Measurements from ENCODE around the gene CPT2.
"Not testable (repeated sequence)": the region's sequence is repeated elsewhere in the genome, so short reads cannot be mapped to it uniquely, and the experiment has no call there.

- not testable (repeated sequence) for TF ChIP-seq POLR2A (IDR thresholded peaks at IDR 0.05; ENCODE audit: low read depth); CTCF (IDR thresholded peaks at IDR 0.05); EP300 (IDR thresholded peaks at IDR 0.05)
Measured at GRCh38 chr1:53205496-53205895, 8.9 kb downstream of the CPT2 start.
